MCF 10A (cell line): ENCODE data around the gene PCDHA3. TPM values are rescaled to one million over a fixed set of nuclear protein-coding genes. Genes with fewer than 3 reads are reported as not detected.
"Not testable (repeated sequence)": the region's sequence is repeated elsewhere in the genome, so short reads cannot be mapped to it uniquely, and the experiment has no call there.

Source experiments
- BruUV-seq: library from RNA; stranded (reverse); fragments of 400-500 nt; replicated peaks from 2 replicates; lab custom pipeline; 2021; lab: Mats Ljungman, UMichigan
- CTCF ChIA-PET: fragments of 300-600 bp; sonication (Branson Sonifier 250); formaldehyde crosslinking; extraction: SDS; loops from one replicate; lab custom pipeline; 2021; ENCODE audit warnings: antibody characterized with exemption, inconsistent platforms; lab: Yijun Ruan, JAX
- POLR2A ChIA-PET: fragments of 300-600, 350-650 bp; sonication (Branson Sonifier 250); formaldehyde crosslinking; extraction: SDS; loops from one replicate; lab custom pipeline; 2020; ENCODE audit warnings: antibody characterized with exemption, inconsistent platforms; lab: Yijun Ruan, JAX
- DNase-seq: peaks from one replicate; pipeline ENCODE4 v3.0.0-alpha.2; 2018; ENCODE audit not compliant: unreplicated experiment
- H3K27ac Mint-ChIP-seq: one replicate; pipeline ENCODE4 v1.8.0; 2022; ENCODE audit warnings: mild to moderate bottlenecking, low read depth, mixed read lengths; ENCODE audit not compliant: unreplicated experiment
- H3K27me3 Mint-ChIP-seq: one replicate; pipeline ENCODE4 v1.8.0; 2022; ENCODE audit warnings: mixed read lengths; ENCODE audit not compliant: insufficient read depth, unreplicated experiment
- H3K36me3 Mint-ChIP-seq: one replicate; pipeline ENCODE4 v1.8.0; 2022; ENCODE audit warnings: mild to moderate bottlenecking, moderate library complexity, mixed read lengths; ENCODE audit not compliant: insufficient read depth, unreplicated experiment
- H3K4me1 Mint-ChIP-seq: one replicate; pipeline ENCODE4 v1.8.0; 2022; ENCODE audit warnings: mixed read lengths; ENCODE audit not compliant: insufficient read depth, unreplicated experiment
- H3K4me3 Mint-ChIP-seq: one replicate; pipeline ENCODE4 v1.8.0; 2022; ENCODE audit warnings: mild to moderate bottlenecking, moderate library complexity, mixed read lengths; ENCODE audit not compliant: unreplicated experiment
- H3K9me3 Mint-ChIP-seq: one replicate; pipeline ENCODE4 v1.8.0; 2022; ENCODE audit warnings: mixed read lengths; ENCODE audit not compliant: unreplicated experiment
- intact Hi-C: fragments of 100-400 bp; cut with micrococcal nuclease; formaldehyde crosslinking; loops from 2 replicates; pipeline ENCODE4 v1.14.1; 2022
- total RNA-seq: library from RNA; stranded (reverse); gene quantifications from 2 replicates; pipeline ENCODE4 v1.2.3, GENCODE V29; 2022
- TF ChIP-seq, protein P1 (sequence below): fragments of 200-600 bp; IDR thresholded peaks from one replicate; pipeline ENCODE4 v1.8.0; 2022; ENCODE audit warnings: antibody characterized with exemption, mild to moderate bottlenecking; ENCODE audit not compliant: unreplicated experiment

PCDHA3 gene
- total RNA-seq, 1 experiment from 2014 or later = not detected

DNA sequence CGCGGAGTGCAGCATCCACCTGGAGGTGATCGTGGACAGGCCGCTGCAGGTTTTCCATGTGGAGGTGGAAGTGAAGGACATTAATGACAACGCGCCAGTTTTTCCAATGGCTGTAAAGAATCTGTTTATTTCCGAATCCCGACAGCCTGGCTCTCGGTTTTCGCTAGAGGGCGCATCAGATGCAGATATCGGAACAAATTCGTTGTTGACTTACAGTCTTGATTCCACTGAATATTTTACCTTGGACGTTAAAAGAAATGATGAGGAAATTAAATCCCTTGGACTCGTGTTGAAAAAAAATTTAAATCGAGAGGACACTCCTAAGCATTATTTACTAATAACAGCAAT lies 611 bp downstream of the PCDHA3 start:
- peaks cover 7% of the 10 kb centered on the region for H3K9me3 Mint-ChIP-seq
- BruUV-seq = no TSS peak
- no peak overlapping the region for H3K27ac Mint-ChIP-seq
- TF ChIP-seq, protein P1, sequence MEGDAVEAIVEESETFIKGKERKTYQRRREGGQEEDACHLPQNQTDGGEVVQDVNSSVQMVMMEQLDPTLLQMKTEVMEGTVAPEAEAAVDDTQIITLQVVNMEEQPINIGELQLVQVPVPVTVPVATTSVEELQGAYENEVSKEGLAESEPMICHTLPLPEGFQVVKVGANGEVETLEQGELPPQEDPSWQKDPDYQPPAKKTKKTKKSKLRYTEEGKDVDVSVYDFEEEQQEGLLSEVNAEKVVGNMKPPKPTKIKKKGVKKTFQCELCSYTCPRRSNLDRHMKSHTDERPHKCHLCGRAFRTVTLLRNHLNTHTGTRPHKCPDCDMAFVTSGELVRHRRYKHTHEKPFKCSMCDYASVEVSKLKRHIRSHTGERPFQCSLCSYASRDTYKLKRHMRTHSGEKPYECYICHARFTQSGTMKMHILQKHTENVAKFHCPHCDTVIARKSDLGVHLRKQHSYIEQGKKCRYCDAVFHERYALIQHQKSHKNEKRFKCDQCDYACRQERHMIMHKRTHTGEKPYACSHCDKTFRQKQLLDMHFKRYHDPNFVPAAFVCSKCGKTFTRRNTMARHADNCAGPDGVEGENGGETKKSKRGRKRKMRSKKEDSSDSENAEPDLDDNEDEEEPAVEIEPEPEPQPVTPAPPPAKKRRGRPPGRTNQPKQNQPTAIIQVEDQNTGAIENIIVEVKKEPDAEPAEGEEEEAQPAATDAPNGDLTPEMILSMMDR = no peak
- no peak overlapping the region for H3K4me3 Mint-ChIP-seq
- POLR2A ChIA-PET = no interaction called here
- H3K27me3 Mint-ChIP-seq = no peaks in the 10 kb centered on the region
- intact Hi-C loops = no loop called here
- H3K4me1 Mint-ChIP-seq = no peaks in the 10 kb centered on the region
- H3K36me3 Mint-ChIP-seq = no peaks in the 10 kb centered on the region
- CTCF ChIA-PET = interaction anchor here (0.7 kb wide), 1 partner anchor 768 kb away, joined by 5 read pairs; no protein-coding TSS in a partner anchor
- DNase-seq = no peak

DNA sequence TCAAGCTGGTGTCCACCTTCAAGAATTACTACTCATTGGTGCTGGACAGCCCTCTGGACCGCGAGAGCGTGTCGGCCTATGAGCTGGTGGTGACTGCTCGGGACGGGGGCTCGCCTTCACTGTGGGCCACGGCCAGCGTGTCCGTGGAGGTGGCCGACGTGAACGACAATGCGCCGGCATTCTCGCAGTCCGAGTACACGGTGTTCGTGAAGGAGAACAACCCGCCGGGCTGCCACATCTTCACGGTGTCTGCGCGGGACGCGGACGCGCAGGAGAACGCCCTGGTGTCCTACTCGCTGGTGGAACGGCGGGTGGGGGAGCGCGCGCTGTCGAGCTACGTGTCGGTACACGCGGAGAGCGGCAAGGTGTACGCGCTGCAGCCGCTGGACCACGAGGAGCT lies 1.5 kb downstream of the PCDHA3 start:
- H3K27ac Mint-ChIP-seq, POLR2A ChIA-PET, BruUV-seq, H3K27me3 Mint-ChIP-seq, DNase-seq, H3K9me3 Mint-ChIP-seq, H3K4me1 Mint-ChIP-seq, H3K4me3 Mint-ChIP-seq, H3K36me3 Mint-ChIP-seq, intact Hi-C loops: not testable (repeated sequence)
- CTCF ChIA-PET = interaction anchor here (0.6 kb wide), 2 partner anchors 175 to 240 kb away, joined by 3 read pairs; no protein-coding TSS in a partner anchor

DNA sequence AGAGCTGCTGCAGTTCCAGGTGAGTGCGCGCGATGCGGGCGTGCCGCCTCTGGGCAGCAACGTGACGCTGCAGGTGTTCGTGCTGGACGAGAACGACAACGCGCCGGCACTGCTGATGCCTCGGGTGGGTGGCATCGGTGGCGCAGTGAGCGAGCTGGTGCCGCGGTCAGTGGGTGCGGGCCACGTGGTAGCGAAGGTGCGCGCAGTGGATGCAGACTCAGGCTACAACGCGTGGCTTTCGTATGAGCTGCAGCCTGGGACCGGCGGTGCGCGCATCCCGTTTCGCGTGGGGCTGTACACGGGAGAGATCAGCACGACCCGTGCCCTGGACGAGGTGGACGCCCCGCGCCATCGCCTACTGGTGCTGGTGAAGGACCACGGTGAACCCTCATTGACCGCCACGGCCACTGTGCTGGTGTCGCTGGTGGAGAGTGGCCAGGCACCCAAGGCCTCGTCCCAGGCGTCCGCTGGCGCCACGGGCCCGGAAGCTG lies 2.0 kb downstream of the PCDHA3 start:
- CTCF ChIA-PET = interaction anchor here (0.6 kb wide), 2 partner anchors 175 to 240 kb away, joined by 3 read pairs; no protein-coding TSS in a partner anchor
- POLR2A ChIA-PET = no interaction called here
- H3K4me3 Mint-ChIP-seq = no peak overlapping the region
- DNase-seq = no peak
- H3K27ac Mint-ChIP-seq = no peak overlapping the region
- intact Hi-C loops = no loop called here
- no peaks in the 10 kb centered on the region for H3K27me3 Mint-ChIP-seq
- H3K36me3 Mint-ChIP-seq = no peaks in the 10 kb centered on the region
- TF ChIP-seq, protein P1 = no peak
- no TSS peak for BruUV-seq
- H3K9me3 Mint-ChIP-seq = peaks cover 7% of the 10 kb centered on the region
- H3K4me1 Mint-ChIP-seq = no peaks in the 10 kb centered on the region

DNA sequence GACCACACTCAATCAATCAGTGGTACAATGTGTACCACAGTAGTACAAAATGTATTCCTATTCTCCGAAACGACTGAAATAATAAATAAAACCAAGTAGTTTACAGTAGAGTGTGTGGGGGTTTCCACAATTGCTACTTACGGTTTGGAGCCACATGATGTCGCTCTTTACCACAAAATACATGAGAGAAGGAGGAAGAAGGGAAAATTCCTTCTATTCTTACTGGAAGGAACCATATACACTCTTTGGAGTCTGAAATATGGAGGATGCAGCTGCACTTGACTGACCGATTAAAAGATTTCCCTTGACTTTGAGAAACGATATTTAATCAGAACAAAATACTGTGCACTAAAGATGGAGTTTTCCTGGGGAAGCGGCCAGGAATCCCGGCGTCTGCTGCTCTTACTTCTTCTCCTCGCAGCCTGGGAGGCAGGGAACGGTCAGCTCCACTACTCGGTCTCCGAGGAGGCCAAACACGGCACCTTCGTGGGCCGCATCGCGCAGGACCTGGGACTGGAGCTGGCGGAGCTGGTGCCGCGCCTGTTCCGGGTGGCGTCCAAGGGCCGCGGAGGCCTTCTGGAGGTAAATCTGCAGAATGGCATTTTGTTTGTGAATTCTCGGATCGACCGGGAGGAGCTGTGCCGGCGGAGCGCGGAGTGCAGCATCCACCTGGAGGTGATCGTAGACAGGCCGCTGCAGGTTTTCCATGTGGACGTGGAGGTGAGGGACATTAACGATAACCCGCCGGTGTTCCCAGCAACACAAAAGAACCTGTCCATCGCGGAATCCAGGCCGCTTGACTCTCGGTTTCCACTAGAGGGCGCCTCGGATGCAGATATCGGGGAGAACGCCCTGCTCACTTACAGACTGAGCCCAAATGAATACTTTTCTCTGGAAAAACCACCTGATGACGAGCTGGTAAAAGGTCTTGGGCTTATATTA lies 6.2 kb downstream of the PCDHA3 start, which contains the start of gene PCDHA4:
TSS of gene PCDHA4 (plus strand) at position 235 of the 942 bp plus-strand sequence.
- no peak within 1 kb of the TSS for H3K27ac Mint-ChIP-seq
- peak; percentile 18 for DNase-seq
- no peaks in the 10 kb centered on the region for H3K36me3 Mint-ChIP-seq
- peak within 1 kb of the TSS; percentile 55 for H3K4me3 Mint-ChIP-seq
- CTCF ChIA-PET = interaction anchor here (0.6 to 6.4 kb wide), 48 partner anchors 9 to 774 kb away, joined by 3 to 61 read pairs (median 4); partner anchors contain the start of genes PCDHA1, PCDHA12, PCDHA5 and PCDHA6
- H3K9me3 Mint-ChIP-seq = peaks cover 8% of the 10 kb centered on the region
- no peaks in the 10 kb centered on the region for H3K27me3 Mint-ChIP-seq
- TF ChIP-seq, protein P1 = peak; percentile 38
- H3K4me1 Mint-ChIP-seq = no peaks in the 10 kb centered on the region
- POLR2A ChIA-PET = interaction anchor here (0.7 to 3.9 kb wide), 7 partner anchors 10 to 348 kb away, joined by 3 to 38 read pairs (median 7); partner anchors contain the start of genes PCDHA6 and PCDHAC1
- BruUV-seq = no TSS peak
- intact Hi-C loops = loop anchor here (1.0 kb wide), 1 partner anchor 234 kb away; no protein-coding TSS in a partner anchor

DNA sequence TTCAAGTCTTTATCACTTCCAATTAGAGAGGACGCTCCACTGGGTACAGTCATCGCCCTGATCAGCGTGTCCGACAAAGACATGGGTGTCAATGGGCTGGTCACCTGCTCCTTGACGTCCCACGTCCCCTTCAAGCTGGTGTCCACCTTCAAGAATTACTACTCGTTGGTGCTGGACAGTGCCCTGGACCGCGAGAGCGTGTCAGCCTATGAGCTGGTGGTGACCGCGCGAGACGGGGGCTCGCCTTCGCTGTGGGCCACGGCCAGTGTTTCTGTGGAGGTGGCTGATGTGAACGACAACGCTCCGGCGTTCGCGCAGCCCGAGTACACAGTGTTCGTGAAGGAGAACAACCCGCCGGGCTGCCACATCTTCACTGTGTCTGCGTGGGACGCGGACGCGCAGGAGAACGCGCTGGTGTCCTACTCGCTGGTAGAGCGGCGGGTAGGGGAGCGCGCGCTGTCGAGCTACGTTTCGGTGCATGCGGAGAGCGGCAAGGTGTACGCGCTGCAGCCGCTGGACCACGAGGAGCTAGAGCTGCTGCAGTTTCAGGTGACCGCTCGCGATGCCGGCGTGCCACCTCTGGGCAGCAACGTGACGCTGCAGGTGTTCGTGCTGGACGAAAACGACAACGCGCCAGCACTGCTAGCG lies 7.5 kb downstream of the PCDHA3 start:
- H3K27me3 Mint-ChIP-seq, BruUV-seq, H3K36me3 Mint-ChIP-seq, DNase-seq, H3K4me3 Mint-ChIP-seq, H3K27ac Mint-ChIP-seq, H3K4me1 Mint-ChIP-seq, intact Hi-C loops: not testable (repeated sequence)
- CTCF ChIA-PET = interaction anchor here (0.6 to 6.4 kb wide), 31 partner anchors 8 to 758 kb away, joined by 3 to 61 read pairs (median 5); partner anchors contain the start of genes PCDHA1, PCDHA12, PCDHA5 and PCDHA6
- POLR2A ChIA-PET = interaction anchor here (0.9 to 3.9 kb wide), 6 partner anchors 9 to 232 kb away, joined by 3 to 38 read pairs (median 8); partner anchors contain the start of genes PCDHA6 and PCDHAC1
- H3K9me3 Mint-ChIP-seq = peaks cover 15% of the 10 kb centered on the region
